GM19239 (cell line): ENCODE results near the gene TNNI2.

ENCODE experiments used
- DNase-seq: peaks from one replicate; pipeline ENCODE4 v3.0.0; 2011; ENCODE audit warnings: low spot score; ENCODE audit not compliant: insufficient read length
- FAIRE-seq: peaks from 2 replicates; lab custom pipeline; 2011; peaks lifted over from hg19 to GRCh38; lab: Jason Lieb, UNC

Gene TNNI2

GRCh38 chr11:1820463-1821325, 18.1 kb upstream of the TNNI2 start:
- FAIRE-seq: no peak
- DNase-seq: no peak

- FAIRE-seq (no peak), DNase-seq (no peak)
Observed at GRCh38 chr11:1821562-1821961, 17.2 kb upstream of the TNNI2 start.

- FAIRE-seq (no peak), DNase-seq (no peak)
Observed at GRCh38 chr11:1822648-1823375, 16.0 kb upstream of the TNNI2 start.

GRCh38 chr11:1823376-1824220, 15.2 kb upstream of the TNNI2 start:
- no peak for DNase-seq
- no peak for FAIRE-seq

- FAIRE-seq: no peak
- DNase-seq: no peak
Observed at GRCh38 chr11:1824221-1825038, 14.4 kb upstream of the TNNI2 start.

GRCh38 chr11:1825039-1825740, 13.6 kb upstream of the TNNI2 start:
- no peak for FAIRE-seq
- DNase-seq: no peak

- FAIRE-seq (no peak), DNase-seq (no peak)
Observed at GRCh38 chr11:1825785-1826451, 12.9 kb upstream of the TNNI2 start.

GRCh38 chr11:1826552-1827094, 12.2 kb upstream of the TNNI2 start:
- FAIRE-seq: no peak
- DNase-seq: no peak

GRCh38 chr11:1827095-1827813, 11.5 kb upstream of the TNNI2 start:
- FAIRE-seq (no peak), DNase-seq (no peak)

GRCh38 chr11:1827931-1828330, 10.8 kb upstream of the TNNI2 start:
- FAIRE-seq: no peak
- DNase-seq: no peak

GRCh38 chr11:1828542-1828941, 10.2 kb upstream of the TNNI2 start:
- no peak for FAIRE-seq
- no peak for DNase-seq

- DNase-seq: no peak
- FAIRE-seq: no peak
Observed at GRCh38 chr11:1829039-1829820, 9.6 kb upstream of the TNNI2 start.

- DNase-seq (no peak), FAIRE-seq (no peak)
Observed at GRCh38 chr11:1830004-1830321, 8.8 kb upstream of the TNNI2 start.

GRCh38 chr11:1830322-1831223, 8.2 kb upstream of the TNNI2 start:
- FAIRE-seq (no peak), DNase-seq (no peak)

GRCh38 chr11:1831338-1832210, 7.2 kb upstream of the TNNI2 start:
- DNase-seq (no peak), FAIRE-seq (no peak)
